Endodermal cell (in vitro differentiated cells): ENCODE data around the gene SLC4A8. TPM values are rescaled to one million over a fixed set of nuclear protein-coding genes. Genes with fewer than 3 reads are reported as not detected.

ENCODE experiments used
- DNase-seq: peaks from one replicate; pipeline ENCODE4 v3.0.0-alpha.2; 2017
- H3K27ac ChIP-seq: 2 replicates; pipeline ENCODE4 v1.5.1; 2013; ENCODE audit warnings: mild to moderate bottlenecking, low read depth, low read length, moderate library complexity
- H3K27me3 ChIP-seq: 2 replicates; pipeline ENCODE4 v1.6.1; 2013; ENCODE audit warnings: mild to moderate bottlenecking, low read length, moderate library complexity; ENCODE audit not compliant: insufficient read depth, control insufficient read depth, poor library complexity, severe bottlenecking
- H3K36me3 ChIP-seq: 2 replicates; pipeline ENCODE4 v1.7.0; 2013; ENCODE audit warnings: mild to moderate bottlenecking, low read length, moderate library complexity; ENCODE audit not compliant: control insufficient read depth, insufficient read depth
- H3K4me1 ChIP-seq: one replicate; pipeline ENCODE4 v1.7.0; 2013; ENCODE audit warnings: low read length; ENCODE audit not compliant: control insufficient read depth, insufficient read depth
- H3K4me3 ChIP-seq: 2 replicates; pipeline ENCODE4 v1.5.1; 2013; ENCODE audit warnings: mild to moderate bottlenecking, low read length, moderate library complexity
- H3K9ac ChIP-seq: 2 replicates; pipeline ENCODE4 v1.6.1; 2013; ENCODE audit warnings: mild to moderate bottlenecking, low read length, moderate library complexity; ENCODE audit not compliant: poor library complexity, severe bottlenecking; ENCODE audit errors: extremely low read depth
- H3K9me3 ChIP-seq: 2 replicates; pipeline ENCODE4 v1.6.1; 2013; ENCODE audit warnings: mild to moderate bottlenecking, low read length, moderate library complexity; ENCODE audit not compliant: control insufficient read depth
- H3K27ac Mint-ChIP-seq: 2 replicates; pipeline ENCODE4 v1.8.0; 2020; ENCODE audit warnings: mixed read lengths
- H3K27me3 Mint-ChIP-seq: 2 replicates; pipeline ENCODE4 v1.8.0; 2021; ENCODE audit warnings: mild to moderate bottlenecking, mixed read lengths; ENCODE audit not compliant: insufficient read depth
- H3K36me3 Mint-ChIP-seq: 2 replicates; pipeline ENCODE4 v1.8.0; 2020; ENCODE audit warnings: low read depth, mixed read lengths
- H3K4me1 Mint-ChIP-seq: 2 replicates; pipeline ENCODE4 v1.8.0; 2020; ENCODE audit warnings: mixed read lengths
- H3K4me3 Mint-ChIP-seq: 2 replicates; pipeline ENCODE4 v1.8.0; 2020; ENCODE audit warnings: mild to moderate bottlenecking, moderate library complexity, mixed read lengths
- H3K9me3 Mint-ChIP-seq: 2 replicates; pipeline ENCODE4 v1.8.0; 2020; ENCODE audit warnings: mild to moderate bottlenecking, mixed read lengths
- WGBS, 2 experiments: methylation state at CpG; one replicate each; pipeline versions ENCODE4 v1.1.5 to v1.1.7; 2013; ENCODE audit warnings: missing lambda C conversion rate in 2 of 2, mixed read lengths in 1 of 2; ENCODE audit not compliant: insufficient coverage in 1 of 2, insufficient read length in 1 of 2; 5-methylcytosine and 5-hydroxymethylcytosine counted together
- total RNA-seq, 2 donors: library from RNA; stranded (reverse); fragmentation: NEBNext Ultra II Directional in 1 of 2; extraction: Animal tissue kit (Norgen Biotek cat#: 25700) in 1 of 2; gene quantifications; 2 replicates in 1 of 2; 3 replicates in 1 of 2; pipeline ENCODE4 v1.2.1, GENCODE V29; 2021
- TF ChIP-seq, protein P1 (sequence below): fragments of 200-600 bp; sonication (generic); conservative IDR thresholded peaks from 2 replicates; pipeline ENCODE4 v1.5.0; 2021; ENCODE audit warnings: antibody characterized with exemption, mild to moderate bottlenecking

Gene SLC4A8
- total RNA-seq, 2 donors from 2014 or later: 25.8 to 26.4 TPM

- DNase-seq: no peak
- Mint-ChIP-seq H3K27ac (no peak overlapping the region), H3K27me3 (no peaks in the 10 kb centered on the region), H3K9me3 (no peaks in the 10 kb centered on the region), H3K36me3 (no peaks in the 10 kb centered on the region), H3K4me3 (no peak overlapping the region), H3K4me1 (peaks cover 5% of the 10 kb centered on the region)
- Histone ChIP-seq H3K27me3 (no peaks in the 10 kb centered on the region), H3K27ac (no peak overlapping the region), H3K36me3 (no peaks in the 10 kb centered on the region), H3K9ac (no peak overlapping the region), H3K4me3 (no peak overlapping the region), H3K9me3 (no peaks in the 10 kb centered on the region), H3K4me1 (no peaks in the 10 kb centered on the region)
- 95 to 100% methylated on average over 1 to 3 of the region's 3 CpGs for WGBS, 2 experiments
- TF ChIP-seq, protein P1, sequence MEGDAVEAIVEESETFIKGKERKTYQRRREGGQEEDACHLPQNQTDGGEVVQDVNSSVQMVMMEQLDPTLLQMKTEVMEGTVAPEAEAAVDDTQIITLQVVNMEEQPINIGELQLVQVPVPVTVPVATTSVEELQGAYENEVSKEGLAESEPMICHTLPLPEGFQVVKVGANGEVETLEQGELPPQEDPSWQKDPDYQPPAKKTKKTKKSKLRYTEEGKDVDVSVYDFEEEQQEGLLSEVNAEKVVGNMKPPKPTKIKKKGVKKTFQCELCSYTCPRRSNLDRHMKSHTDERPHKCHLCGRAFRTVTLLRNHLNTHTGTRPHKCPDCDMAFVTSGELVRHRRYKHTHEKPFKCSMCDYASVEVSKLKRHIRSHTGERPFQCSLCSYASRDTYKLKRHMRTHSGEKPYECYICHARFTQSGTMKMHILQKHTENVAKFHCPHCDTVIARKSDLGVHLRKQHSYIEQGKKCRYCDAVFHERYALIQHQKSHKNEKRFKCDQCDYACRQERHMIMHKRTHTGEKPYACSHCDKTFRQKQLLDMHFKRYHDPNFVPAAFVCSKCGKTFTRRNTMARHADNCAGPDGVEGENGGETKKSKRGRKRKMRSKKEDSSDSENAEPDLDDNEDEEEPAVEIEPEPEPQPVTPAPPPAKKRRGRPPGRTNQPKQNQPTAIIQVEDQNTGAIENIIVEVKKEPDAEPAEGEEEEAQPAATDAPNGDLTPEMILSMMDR: no peak
Measured at GRCh38 chr12:51413791-51414190, 10.8 kb upstream of the SLC4A8 start.

DNA sequence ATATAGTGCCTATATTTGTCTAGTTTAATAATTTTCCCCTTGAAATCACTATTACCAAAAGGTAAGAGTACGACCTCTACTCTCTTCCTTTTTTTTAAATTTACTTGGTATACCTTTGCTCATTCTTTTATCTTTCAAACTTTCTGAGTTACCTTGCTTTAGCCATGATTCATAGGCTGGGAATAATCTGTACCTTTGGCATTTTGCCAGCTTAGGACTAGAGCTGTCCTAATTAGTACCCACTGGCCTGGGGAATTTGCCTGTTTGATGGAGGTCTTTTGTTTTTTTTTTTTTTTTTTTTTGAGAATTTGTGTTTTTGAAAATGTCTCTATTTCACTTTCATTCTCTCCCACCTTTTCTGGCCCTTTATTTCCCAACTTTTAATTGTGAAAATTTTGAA lies 8.7 kb upstream of the SLC4A8 start:
- H3K9me3 Mint-ChIP-seq: no peaks in the 10 kb centered on the region
- Histone ChIP-seq H3K27ac (no peak overlapping the region), H3K36me3 (no peaks in the 10 kb centered on the region), H3K27me3 (no peaks in the 10 kb centered on the region), H3K9ac (no peak overlapping the region), H3K9me3 (no peaks in the 10 kb centered on the region), H3K4me1 (peaks cover 5% of the 10 kb centered on the region), H3K4me3 (no peak overlapping the region)
- H3K4me1 Mint-ChIP-seq: peaks cover 4% of the 10 kb centered on the region
- WGBS, 2 experiments: 100% methylated on average over 1 of the region's 1 CpG; no CpG with 5 or more reads in 1 of the 2 experiments
- no peaks in the 10 kb centered on the region for H3K36me3 Mint-ChIP-seq
- no peaks in the 10 kb centered on the region for H3K27me3 Mint-ChIP-seq
- TF ChIP-seq, protein P1: no peak
- no peak overlapping the region for H3K27ac Mint-ChIP-seq
- no peak overlapping the region for H3K4me3 Mint-ChIP-seq
- no peak for DNase-seq

DNA sequence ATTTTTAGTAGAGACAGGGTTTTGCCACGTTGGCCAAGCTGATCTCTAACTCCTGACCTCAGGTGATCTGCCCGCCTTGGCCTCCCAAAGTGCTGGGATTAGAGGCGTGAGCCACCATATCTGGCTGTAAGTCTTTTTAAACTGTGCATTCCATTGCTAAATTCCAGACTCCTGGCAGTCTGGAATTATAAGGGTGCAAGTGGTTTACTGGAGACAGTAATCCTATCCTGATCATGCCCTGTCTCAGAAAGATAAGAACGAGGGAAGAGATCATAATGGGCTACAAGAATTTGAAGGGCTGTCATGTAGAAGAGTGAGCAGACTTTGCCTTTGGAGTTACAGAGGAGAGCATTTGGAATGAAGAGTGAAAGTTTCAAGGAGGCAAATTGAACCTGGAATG lies 6.8 kb upstream of the SLC4A8 start:
- no peaks in the 10 kb centered on the region for H3K36me3 Mint-ChIP-seq
- Histone ChIP-seq H3K4me3 (no peak overlapping the region), H3K27me3 (no peaks in the 10 kb centered on the region), H3K9me3 (no peaks in the 10 kb centered on the region), H3K4me1 (peaks cover 5% of the 10 kb centered on the region), H3K27ac (no peak overlapping the region), H3K9ac (no peak overlapping the region), H3K36me3 (no peaks in the 10 kb centered on the region)
- no peaks in the 10 kb centered on the region for H3K27me3 Mint-ChIP-seq
- H3K4me3 Mint-ChIP-seq: no peak overlapping the region
- no peak for DNase-seq
- H3K27ac Mint-ChIP-seq: no peak overlapping the region
- 89 to 91% methylated on average over 4 of the region's 4 CpGs for WGBS, 2 experiments
- H3K9me3 Mint-ChIP-seq: no peaks in the 10 kb centered on the region
- peaks cover 11% of the 10 kb centered on the region for H3K4me1 Mint-ChIP-seq
- TF ChIP-seq, protein P1: no peak
